ENCODE data around the gene CDK8. TPM values are rescaled to one million over a fixed set of nuclear protein-coding genes. Genes with fewer than 3 reads are reported as not detected.
"Not testable (repeated sequence)": the region's sequence is repeated elsewhere in the genome, so short reads cannot be mapped to it uniquely, and the experiment has no call there.

Gene CDK8
- total RNA-seq, 2 donors from 2014 or later = 11.0 to 19.7 TPM

DNA sequence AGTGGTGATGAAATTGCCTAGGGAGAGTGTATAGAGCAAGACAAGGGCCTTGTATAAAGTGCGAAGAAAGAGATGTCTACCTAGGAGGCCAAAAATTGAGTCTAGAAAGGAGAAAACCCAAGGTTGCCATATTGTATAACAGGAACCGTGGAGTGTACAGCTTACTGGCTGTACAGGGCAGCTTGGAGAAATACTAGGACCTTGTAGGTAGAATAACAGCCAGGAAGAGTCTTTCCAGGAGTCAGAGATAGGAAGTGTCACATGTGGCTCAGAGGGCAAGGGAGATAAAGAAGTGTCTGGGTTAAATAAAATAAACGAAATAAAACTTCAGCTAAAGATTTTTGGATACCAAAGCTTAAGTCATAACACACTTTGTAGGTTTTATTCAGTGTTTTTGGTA lies 12.4 kb downstream of the CDK8 start:
- Mint-ChIP-seq H3K27me3 (no peaks in the 10 kb centered on the region), H3K4me1 (peaks cover 31% of the 10 kb centered on the region), H3K27ac (no peak overlapping the region), H3K4me3 (no peak overlapping the region), H3K9me3 (no peaks in the 10 kb centered on the region), H3K36me3 (ENCODE audit: low read depth) (no peaks in the 10 kb centered on the region)
- no peak for ATAC-seq (replicated peaks)

- no peak for ATAC-seq (replicated peaks)
- no peak overlapping the region for H3K27ac Mint-ChIP-seq
- H3K27me3 Mint-ChIP-seq = no peaks in the 10 kb centered on the region
- no peaks in the 10 kb centered on the region for H3K36me3 Mint-ChIP-seq (ENCODE audit: low read depth)
- peaks cover 21% of the 10 kb centered on the region for H3K4me1 Mint-ChIP-seq
- no peak overlapping the region for H3K4me3 Mint-ChIP-seq
- no peaks in the 10 kb centered on the region for H3K9me3 Mint-ChIP-seq
These were observed 16.8 kb downstream of the CDK8 start for GRCh38 chr13:26270707-26271106.

GRCh38 chr13:26272621-26273020 lies 18.7 kb downstream of the CDK8 start:
- no peak for ATAC-seq (replicated peaks)
- no peaks in the 10 kb centered on the region for H3K27me3 Mint-ChIP-seq
- H3K4me3 Mint-ChIP-seq = no peak overlapping the region
- peaks cover 19% of the 10 kb centered on the region for H3K4me1 Mint-ChIP-seq
- H3K9me3 Mint-ChIP-seq = no peaks in the 10 kb centered on the region
- no peak overlapping the region for H3K27ac Mint-ChIP-seq
- no peaks in the 10 kb centered on the region for H3K36me3 Mint-ChIP-seq (ENCODE audit: low read depth)

GRCh38 chr13:26280295-26280694 lies 26.4 kb downstream of the CDK8 start:
- Mint-ChIP-seq H3K4me3 (no peak overlapping the region), H3K4me1 (peaks cover 10% of the 10 kb centered on the region), H3K27ac (no peak overlapping the region), H3K27me3 (no peaks in the 10 kb centered on the region), H3K9me3 (peaks cover 6% of the 10 kb centered on the region), H3K36me3 (ENCODE audit: low read depth) (peaks cover 9% of the 10 kb centered on the region)
- peak; percentile 60 for ATAC-seq (replicated peaks)

DNA sequence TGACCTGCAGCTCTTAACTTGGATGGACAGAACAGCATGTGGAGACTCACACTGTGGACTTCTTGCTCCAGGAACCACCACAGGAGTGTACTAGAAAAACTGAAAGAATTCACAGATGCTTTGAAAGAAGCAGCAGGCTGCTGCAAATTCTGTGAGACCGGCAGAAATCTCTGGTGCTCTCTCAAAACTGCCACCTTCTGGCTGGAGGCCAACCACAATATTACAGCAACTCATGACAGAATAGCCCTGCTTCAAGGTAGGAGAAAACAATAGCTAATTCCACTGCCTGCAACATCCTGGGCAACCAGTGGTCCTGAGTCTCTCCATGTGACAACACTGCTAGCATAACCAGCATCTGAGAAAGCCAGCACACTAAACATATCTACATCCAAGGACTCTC lies 26.9 kb downstream of the CDK8 start:
- ATAC-seq (replicated peaks) = no peak
- Mint-ChIP-seq H3K4me3 (no peak overlapping the region), H3K36me3 (ENCODE audit: low read depth) (peaks cover 9% of the 10 kb centered on the region), H3K9me3 (peaks cover 6% of the 10 kb centered on the region), H3K27ac (no peak overlapping the region), H3K27me3 (no peaks in the 10 kb centered on the region), H3K4me1 (peaks cover 10% of the 10 kb centered on the region)

GRCh38 chr13:26285911-26286310 lies 32.0 kb downstream of the CDK8 start:
- not testable (repeated sequence) for H3K4me1 Mint-ChIP-seq

DNA sequence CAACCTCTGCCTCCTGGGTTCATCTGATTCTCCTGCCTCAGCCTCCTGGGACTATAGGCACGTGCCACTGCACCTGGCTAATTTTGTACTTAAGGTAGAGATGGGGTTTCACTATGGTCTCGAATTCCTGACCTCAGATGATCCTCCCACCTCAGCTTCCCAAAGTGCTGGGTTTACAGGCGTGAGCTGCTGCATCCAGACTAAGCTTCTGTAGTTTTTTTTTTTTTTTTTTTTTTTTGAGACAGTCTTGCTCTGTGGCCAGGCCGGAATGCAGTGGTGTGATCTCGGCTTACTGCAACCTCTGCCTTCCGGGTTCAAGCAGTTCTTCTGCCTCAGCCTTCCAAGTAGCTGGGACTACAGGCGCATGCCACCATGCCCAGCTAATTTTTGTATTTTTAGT lies 34.9 kb downstream of the CDK8 start:
- ATAC-seq (replicated peaks); H3K4me1 Mint-ChIP-seq; H3K27ac Mint-ChIP-seq; H3K4me3 Mint-ChIP-seq; H3K9me3 Mint-ChIP-seq; H3K36me3 Mint-ChIP-seq (ENCODE audit: low read depth); H3K27me3 Mint-ChIP-seq: not testable (repeated sequence)

More at GRCh38 chr13:26285911-26286310, 32.0 kb downstream of the CDK8 start:
- H3K4me3 Mint-ChIP-seq; ATAC-seq (replicated peaks); H3K36me3 Mint-ChIP-seq (ENCODE audit: low read depth); H3K27ac Mint-ChIP-seq; H3K27me3 Mint-ChIP-seq: not testable (repeated sequence)
- H3K9me3 Mint-ChIP-seq = peaks cover 11% of the 10 kb centered on the region

GRCh38 chr13:26295812-26296211 lies 41.9 kb downstream of the CDK8 start:
- Mint-ChIP-seq H3K4me3 (no peak overlapping the region), H3K27ac (no peak overlapping the region), H3K9me3 (no peaks in the 10 kb centered on the region), H3K4me1 (peaks cover 16% of the 10 kb centered on the region), H3K27me3 (no peaks in the 10 kb centered on the region), H3K36me3 (ENCODE audit: low read depth) (no peaks in the 10 kb centered on the region)
- no peak for ATAC-seq (replicated peaks)

GRCh38 chr13:26299168-26299750 lies 45.3 kb downstream of the CDK8 start:
- H3K27me3 Mint-ChIP-seq = no peaks in the 10 kb centered on the region
- no peak for ATAC-seq (replicated peaks)
- peaks cover 33% of the 10 kb centered on the region for H3K4me1 Mint-ChIP-seq
- H3K4me3 Mint-ChIP-seq = no peak overlapping the region
- no peak overlapping the region for H3K27ac Mint-ChIP-seq
- H3K9me3 Mint-ChIP-seq = no peaks in the 10 kb centered on the region
- H3K36me3 Mint-ChIP-seq (ENCODE audit: low read depth) = no peaks in the 10 kb centered on the region

- H3K4me1 Mint-ChIP-seq = peaks cover 35% of the 10 kb centered on the region
- no peak overlapping the region for H3K4me3 Mint-ChIP-seq
- no peak overlapping the region for H3K27ac Mint-ChIP-seq
- no peaks in the 10 kb centered on the region for H3K36me3 Mint-ChIP-seq (ENCODE audit: low read depth)
- ATAC-seq (replicated peaks) = no peak
- no peaks in the 10 kb centered on the region for H3K27me3 Mint-ChIP-seq
- H3K9me3 Mint-ChIP-seq = no peaks in the 10 kb centered on the region
These were observed 46.2 kb downstream of the CDK8 start for GRCh38 chr13:26300140-26300539.

- Mint-ChIP-seq H3K27ac (no peak overlapping the region), H3K36me3 (ENCODE audit: low read depth) (no peaks in the 10 kb centered on the region), H3K4me1 (peaks cover 36% of the 10 kb centered on the region), H3K27me3 (no peaks in the 10 kb centered on the region), H3K4me3 (no peak overlapping the region), H3K9me3 (no peaks in the 10 kb centered on the region)
- no peak for ATAC-seq (replicated peaks)
These were observed 51.7 kb downstream of the CDK8 start for GRCh38 chr13:26305676-26306075.

DNA sequence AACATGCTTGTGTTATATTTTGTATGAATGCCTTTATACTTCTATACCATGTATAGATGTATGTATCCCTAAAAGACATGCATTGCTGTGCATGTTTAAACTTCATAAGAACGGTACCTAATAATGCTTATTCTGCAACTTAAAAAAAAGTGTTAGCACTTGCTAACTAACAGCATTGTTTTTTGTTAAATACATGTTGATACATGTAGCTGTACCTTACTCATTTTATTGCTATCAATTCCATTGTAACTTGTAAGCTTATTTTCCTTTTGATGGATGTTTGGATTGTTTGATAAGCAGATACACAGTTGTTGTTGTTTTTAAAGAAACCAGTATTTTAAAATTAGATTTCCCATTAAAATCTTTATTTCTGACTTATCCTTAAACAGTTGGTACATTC lies 53.8 kb downstream of the CDK8 start:
- no peaks in the 10 kb centered on the region for H3K36me3 Mint-ChIP-seq (ENCODE audit: low read depth)

GRCh38 chr13:26308250-26308649 lies 54.3 kb downstream of the CDK8 start:
- Mint-ChIP-seq H3K27me3 (no peaks in the 10 kb centered on the region), H3K9me3 (no peaks in the 10 kb centered on the region), H3K4me3 (no peak overlapping the region), H3K36me3 (ENCODE audit: low read depth) (no peaks in the 10 kb centered on the region), H3K4me1 (peaks cover 26% of the 10 kb centered on the region), H3K27ac (no peak overlapping the region)
- ATAC-seq (replicated peaks) = no peak

More for the DNA sequence above, 53.8 kb downstream of the CDK8 start:
- Mint-ChIP-seq H3K4me1 (peaks cover 21% of the 10 kb centered on the region), H3K27me3 (no peaks in the 10 kb centered on the region), H3K9me3 (no peaks in the 10 kb centered on the region), H3K27ac (no peak overlapping the region), H3K4me3 (no peak overlapping the region)
- no peak for ATAC-seq (replicated peaks)

DNA sequence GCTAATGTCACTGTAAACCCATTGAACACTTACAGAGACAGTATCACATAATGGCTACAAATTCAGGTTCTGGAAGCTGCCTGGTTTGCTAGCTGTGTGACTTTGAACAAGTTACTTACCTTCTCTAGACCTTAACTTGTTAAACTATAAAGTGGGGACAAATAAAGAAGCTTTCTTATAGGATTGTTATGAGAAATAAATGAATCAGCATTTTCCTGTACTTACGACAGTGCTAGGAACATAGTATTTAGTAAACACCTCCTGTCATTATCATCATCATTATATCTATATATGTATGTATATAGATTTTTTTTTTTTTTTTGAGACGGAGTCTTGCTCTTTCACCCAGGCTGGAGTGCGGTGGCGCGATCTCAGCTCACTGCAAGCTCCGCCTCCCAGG lies 54.9 kb downstream of the CDK8 start:
- ATAC-seq (replicated peaks) = no peak
- no peak overlapping the region for H3K27ac Mint-ChIP-seq
- no peaks in the 10 kb centered on the region for H3K9me3 Mint-ChIP-seq
- H3K36me3 Mint-ChIP-seq (ENCODE audit: low read depth) = no peaks in the 10 kb centered on the region
- no peak overlapping the region for H3K4me3 Mint-ChIP-seq
- H3K4me1 Mint-ChIP-seq = peaks cover 32% of the 10 kb centered on the region
- H3K27me3 Mint-ChIP-seq = no peaks in the 10 kb centered on the region

DNA sequence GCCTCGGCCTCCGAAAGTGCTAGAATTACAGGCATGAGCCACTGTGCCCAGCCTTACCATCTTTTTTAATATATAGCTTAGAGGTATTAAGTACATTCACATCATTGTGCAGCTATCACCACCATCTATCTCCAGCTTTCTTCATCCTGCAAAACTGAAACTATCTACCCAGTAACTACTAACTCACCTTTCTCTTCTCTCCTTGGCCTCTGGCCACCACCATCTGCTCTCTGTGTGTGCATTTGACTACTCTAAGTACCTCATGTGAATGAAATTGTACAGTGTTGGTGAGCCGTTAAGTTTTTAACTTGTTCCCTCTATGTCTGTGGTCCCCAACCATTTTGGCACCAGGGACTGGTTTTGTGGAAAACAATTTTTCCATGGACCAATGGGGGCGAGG lies 56.1 kb downstream of the CDK8 start:
- H3K9me3 Mint-ChIP-seq = no peaks in the 10 kb centered on the region
- H3K4me1 Mint-ChIP-seq = peaks cover 28% of the 10 kb centered on the region
- H3K4me3 Mint-ChIP-seq = no peak overlapping the region
- no peak overlapping the region for H3K27ac Mint-ChIP-seq
- no peak for ATAC-seq (replicated peaks)
- no peaks in the 10 kb centered on the region for H3K36me3 Mint-ChIP-seq (ENCODE audit: low read depth)
- H3K27me3 Mint-ChIP-seq = no peaks in the 10 kb centered on the region

DNA sequence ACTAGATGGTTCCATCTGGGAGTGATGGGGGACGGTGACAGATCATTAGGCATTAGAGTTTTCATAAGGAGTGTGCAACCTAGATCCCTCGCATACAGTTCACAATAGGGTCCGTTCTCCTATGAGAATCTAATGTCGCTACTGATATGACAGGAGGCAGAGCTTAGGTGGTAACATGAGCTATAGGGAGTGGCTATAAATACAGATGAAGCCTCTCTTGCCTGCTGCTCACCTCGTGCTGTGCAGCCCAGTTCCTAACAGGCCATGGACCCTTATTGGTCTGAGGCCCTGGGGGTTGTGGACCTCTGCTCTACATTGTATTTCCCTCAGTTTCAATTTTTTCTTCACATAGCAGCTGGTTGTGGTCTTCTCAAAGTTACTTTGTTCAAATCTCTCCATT lies 56.5 kb downstream of the CDK8 start:
- no peak for ATAC-seq (replicated peaks)
- H3K4me3 Mint-ChIP-seq = no peak overlapping the region
- H3K27ac Mint-ChIP-seq = no peak overlapping the region
- peaks cover 28% of the 10 kb centered on the region for H3K4me1 Mint-ChIP-seq
- no peaks in the 10 kb centered on the region for H3K27me3 Mint-ChIP-seq
- H3K9me3 Mint-ChIP-seq = no peaks in the 10 kb centered on the region
- no peaks in the 10 kb centered on the region for H3K36me3 Mint-ChIP-seq (ENCODE audit: low read depth)

Measured in activated T-helper 17 cell treated with anti-CD3 and anti-CD28 coated beads, Interleukin-2, amount 50 U/mL, for 72 hours (primary cell).